GM19043 (cell line): ENCODE results near the gene CADPS2.
"Not testable (repeated sequence)": the region's sequence is repeated elsewhere in the genome, so short reads cannot be mapped to it uniquely, and the experiment has no call there.

ENCODE experiments used
- ATAC-seq: cut with Tn5 transposase; IDR thresholded peaks from one replicate; pipeline ENCODE4 v1.9.1; 2021; ENCODE audit warnings: low read depth; ENCODE audit not compliant: unreplicated experiment

Gene CADPS2

DNA sequence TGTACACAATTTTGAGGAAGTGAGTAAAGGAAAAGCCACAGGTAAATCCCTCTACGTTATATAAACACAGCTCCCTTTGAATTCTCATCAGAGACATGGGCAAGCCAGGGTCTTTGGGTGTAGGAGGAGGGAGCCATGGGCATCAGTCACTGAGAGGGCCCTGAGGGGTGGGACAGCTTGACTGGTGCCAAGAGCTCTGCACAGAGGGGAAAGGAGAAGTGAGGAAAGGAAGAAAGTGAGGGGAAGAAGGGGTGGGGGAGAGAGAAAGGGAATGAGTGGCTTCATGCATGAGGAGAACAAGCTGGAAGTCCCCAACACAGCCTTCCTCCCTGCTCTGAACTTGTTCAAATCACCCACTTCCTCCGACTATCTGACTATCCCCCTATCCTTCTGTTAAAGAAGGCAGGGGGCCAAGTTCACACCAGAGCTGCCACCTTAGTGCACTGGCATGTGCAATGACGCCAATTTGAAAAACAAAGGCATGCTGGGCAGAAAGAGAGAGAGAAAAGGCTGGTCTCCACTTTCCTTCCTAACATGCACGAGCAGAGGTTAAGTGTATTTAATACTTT lies 167.2 kb downstream of the CADPS2 start:
- ATAC-seq = no peak

GRCh38 chr7:122717356-122718089 lies 168.7 kb downstream of the CADPS2 start:
- no peak for ATAC-seq

DNA sequence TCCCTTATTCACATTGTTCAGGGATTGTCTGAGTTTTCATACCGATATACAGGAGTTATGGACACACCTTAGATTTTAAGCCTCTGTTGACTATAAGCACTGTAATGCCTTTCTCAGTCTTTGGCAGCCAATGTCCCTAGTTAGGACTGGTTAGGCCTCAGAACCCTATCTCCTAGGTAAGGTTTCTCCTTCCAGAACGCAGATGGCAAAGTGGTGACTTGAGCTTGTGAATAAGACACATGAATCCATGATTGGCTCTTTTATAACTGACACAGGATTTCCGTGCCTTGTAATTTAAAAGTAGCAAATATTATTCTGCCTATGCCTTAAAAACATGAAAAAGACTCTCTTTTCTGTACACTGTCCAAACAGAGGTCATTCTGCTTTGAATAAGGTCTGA lies 171.1 kb downstream of the CADPS2 start:
- no peak for ATAC-seq

DNA sequence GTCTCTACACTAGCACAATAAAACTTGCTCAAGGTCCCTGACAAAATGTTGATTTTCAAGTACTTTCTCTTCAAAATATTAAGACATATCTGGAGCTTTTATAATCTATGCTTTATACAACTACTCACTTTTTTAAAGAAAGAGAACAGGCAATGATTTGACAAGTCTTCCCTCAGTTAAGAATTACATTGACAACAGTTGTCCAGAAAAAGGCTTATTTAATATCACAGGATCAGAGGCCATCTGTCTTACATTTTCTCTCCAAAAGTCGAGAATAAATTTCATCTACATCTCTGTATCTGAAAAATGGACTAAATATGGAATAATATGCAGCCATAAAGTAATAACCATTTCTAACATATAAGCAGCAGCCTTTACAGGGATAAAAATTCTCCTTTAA lies 175.3 kb downstream of the CADPS2 start:
- ATAC-seq = no peak

- no peak for ATAC-seq
These were observed 176.2 kb downstream of the CADPS2 start for GRCh38 chr7:122709930-122710646.

DNA sequence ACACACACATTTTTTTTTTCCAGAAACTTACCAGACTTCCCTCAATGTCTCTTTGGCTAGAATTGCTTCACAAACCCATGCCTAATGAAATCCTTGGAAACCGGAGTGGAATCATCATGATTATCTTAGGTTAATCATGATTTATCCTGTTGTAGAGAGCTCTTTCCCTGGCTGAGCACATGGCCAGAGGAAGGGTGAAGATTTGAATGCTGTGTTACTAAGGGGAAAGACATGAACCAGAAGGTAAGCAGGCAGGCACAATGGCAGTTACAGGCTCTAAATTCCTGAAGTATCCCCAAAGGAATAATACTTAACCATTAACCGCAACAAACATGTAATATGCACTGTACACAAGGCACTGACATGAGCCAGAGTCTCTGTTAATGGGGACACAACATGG lies 179.4 kb downstream of the CADPS2 start:
- no peak for ATAC-seq

GRCh38 chr7:122702872-122703510 lies 183.3 kb downstream of the CADPS2 start, which contains the start of gene RNF148:
TSS of gene RNF148 (minus strand) at chr7:122702922. CDS start at chr7:122702750, 172 bp downstream.
- no peak for ATAC-seq

GRCh38 chr7:122699017-122699416 lies 187.2 kb downstream of the CADPS2 start, which contains the start of gene RNF133:
TSS of gene RNF133 (minus strand) at chr7:122699117. CDS start at chr7:122698918, 199 bp downstream.
- ATAC-seq = no peak

DNA sequence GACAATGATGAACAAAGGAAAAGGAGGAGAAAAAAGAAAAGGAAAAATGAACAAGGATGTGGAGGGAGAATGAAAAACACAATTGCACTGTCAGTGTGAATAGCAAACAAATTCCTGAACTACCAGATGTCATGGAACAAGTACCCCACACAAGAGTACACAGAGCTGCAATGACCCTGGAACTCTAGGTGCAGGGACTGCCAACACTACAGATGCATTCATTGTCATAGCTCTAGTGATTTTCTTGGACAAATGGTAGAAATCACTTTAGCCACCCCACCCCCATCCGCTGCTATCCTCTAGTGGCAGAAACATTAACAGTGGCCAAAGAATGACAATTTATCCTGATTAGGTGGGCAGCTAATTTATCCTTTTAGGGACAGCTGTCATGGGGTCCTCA lies 190.4 kb downstream of the CADPS2 start:
- ATAC-seq = no peak

DNA sequence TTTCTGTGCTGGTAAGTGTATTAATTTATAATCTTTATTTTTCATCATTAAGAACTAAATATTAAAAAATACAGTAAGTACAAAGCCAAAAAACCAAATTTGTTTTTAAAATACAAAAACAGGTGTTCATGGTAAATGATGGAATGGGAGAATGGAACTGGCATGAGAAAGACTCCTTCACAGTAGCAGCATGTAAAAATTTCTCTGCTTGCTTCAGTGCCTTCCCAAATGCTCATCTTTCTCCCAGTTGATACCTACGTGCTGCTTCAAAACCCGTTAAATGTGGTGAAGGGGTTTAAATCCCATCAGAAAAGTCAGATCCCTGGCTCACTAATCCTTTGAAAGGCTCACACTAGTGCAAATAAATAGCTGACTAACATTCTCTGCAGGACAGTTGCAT lies 191.6 kb downstream of the CADPS2 start:
- ATAC-seq = no peak

DNA sequence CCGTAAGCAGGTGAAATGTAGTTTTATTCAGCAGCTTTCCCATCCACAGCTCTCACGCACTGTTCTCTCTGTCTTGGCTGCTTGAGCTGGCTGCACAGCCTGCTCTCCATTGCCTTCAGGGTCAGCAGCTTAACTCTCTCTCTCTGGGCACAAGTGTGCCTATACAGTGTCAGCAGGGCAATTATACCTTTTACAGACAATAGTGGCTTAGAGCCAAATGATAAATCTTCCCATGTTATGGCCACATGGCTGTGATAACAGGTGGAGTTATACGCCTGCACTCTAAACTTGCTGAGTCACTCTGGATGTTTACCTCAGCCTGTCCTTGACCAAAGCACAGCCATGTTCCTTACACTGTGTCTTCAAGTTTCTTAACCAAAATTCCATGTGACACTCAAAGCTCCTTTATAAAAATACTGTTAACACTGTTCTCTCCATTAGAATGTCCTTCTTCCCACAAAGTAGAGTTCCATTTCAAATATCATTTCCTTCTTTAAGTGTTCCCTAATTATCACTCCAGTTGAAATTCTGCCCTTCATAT lies 193.4 kb downstream of the CADPS2 start:
- no peak for ATAC-seq

DNA sequence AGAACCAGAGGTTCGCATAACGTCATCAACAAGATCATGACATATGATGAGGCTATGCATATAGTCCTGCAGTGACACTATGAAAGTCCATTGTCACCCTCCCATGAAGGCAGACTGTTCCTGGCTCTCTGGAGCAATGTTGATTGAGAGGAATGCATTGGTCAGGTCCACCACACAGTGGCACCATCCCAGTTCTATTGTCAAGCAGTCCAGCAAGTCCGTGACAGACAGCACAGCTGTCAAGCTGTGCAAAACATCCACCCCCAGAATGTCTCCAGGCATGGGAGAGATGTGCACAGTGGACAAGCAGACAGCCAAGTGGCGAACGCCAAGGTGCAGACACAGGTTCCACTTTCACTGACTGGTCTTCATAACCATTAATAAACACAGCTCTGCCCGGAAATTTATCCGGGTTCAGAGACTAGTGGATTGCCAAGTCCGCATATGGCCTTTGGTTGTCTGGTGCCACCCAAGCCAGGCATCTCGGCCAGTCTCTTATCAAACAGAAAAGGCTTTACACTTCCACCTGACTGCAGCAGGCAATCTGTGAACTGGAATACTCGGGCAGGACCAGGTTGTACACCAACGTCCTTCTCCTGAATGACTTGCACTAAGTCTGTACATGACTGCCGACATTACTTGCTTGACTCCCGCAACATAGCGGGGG lies 194.6 kb downstream of the CADPS2 start:
- ATAC-seq = no peak

GRCh38 chr7:122689346-122690109 lies 196.7 kb downstream of the CADPS2 start:
- ATAC-seq = no peak

DNA sequence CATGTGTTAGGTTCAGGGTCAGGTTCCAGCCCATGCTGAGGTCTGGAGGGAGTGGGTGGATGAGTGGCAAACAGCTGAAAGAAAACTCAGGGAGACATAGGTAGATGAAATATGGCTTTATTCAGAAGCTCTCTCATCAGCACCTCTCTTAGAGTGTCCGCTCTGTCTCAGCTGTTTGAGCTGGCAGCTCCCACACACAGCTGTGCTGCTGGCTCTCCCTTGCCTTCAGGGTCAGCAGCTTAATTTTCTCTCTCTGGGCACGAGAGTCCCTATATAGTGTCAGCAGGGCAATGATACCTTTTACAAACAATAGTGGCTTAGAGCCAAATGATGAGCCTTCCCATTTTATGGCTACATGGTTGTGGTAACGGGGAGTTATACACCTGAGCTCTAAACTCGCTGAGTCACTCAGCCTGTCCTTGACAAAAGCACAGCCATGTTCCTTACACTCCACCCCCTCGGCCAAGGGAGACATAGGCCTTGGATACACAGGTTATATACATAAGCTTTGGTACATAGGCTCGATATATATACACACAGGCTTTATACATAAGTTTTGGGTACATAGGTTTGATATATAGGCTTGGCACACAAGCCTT lies 197.8 kb downstream of the CADPS2 start:
- ATAC-seq = no peak

GRCh38 chr7:122686360-122686878 lies 199.8 kb downstream of the CADPS2 start:
- no peak for ATAC-seq

DNA sequence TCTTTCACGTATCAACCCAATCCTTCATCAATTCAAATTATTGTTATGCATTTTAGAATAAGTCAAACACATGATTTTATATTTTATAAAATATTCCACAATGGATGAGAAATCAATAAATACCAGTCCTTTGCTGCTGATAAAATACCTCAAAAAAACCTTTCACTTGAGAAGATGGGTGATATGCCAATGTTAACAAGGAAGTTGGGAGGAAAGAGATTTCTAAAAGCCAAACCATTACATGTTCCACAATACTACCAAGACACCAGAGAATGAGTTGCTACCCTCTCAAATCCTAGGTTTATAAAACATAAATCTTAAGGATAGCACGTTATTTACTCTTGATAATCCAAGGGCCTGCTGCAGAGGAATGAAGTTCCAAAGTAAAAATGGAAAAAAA lies 201.8 kb downstream of the CADPS2 start:
- no peak for ATAC-seq

DNA sequence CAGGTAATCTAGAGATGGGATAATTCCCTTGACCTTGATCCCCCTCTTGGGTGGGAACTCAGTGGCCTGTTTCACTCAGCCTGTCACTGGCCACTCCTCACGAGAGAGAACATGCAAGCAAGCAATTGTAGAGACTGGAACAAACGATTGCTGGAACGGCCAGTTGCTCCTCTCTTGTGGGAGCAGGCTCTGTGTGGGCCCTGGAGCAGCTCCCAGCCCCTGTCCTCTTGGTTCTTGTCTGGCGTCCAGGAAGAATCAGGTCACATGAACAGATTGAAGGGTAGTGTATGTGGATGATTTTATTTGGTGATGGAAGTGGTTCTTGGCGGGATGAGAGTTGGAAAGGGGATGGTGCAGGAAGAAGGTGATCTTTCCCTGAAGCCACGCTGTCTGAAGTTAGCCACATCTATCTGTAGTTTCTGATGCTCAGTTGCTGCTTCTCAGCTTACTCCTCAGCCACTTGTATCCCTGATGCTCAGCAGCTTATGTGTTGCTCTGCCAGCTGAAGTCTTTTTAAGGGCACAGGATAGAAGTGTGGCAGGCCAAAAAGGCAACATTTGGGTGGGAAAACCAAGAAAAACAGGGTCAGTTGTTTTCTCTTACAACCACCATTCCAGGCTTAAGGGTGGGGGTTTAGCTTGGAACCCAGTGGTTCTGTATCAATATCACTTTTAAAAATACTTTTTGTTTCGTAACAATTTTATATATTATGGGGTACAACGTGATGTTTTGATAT lies 203.3 kb downstream of the CADPS2 start:
- no peak for ATAC-seq

- ATAC-seq = not testable (repeated sequence)
These were observed 205.1 kb downstream of the CADPS2 start for GRCh38 chr7:122681186-122681585.
